ENCODE results near the gene SLC8A2. TPM values are rescaled to one million over a fixed set of nuclear protein-coding genes. Genes with fewer than 3 reads are reported as not detected.

The SLC8A2 gene
- total RNA-seq, 1 donor from 2014 or later, result 0.23 TPM

GRCh38 chr19:47511128-47511517, 39.4 kb upstream of the SLC8A2 start:
- Histone ChIP-seq H3K36me3 (peaks cover 7% of the 10 kb centered on the region), H3K9me3 (no peaks in the 10 kb centered on the region), H3K4me3 (peak overlapping the region; percentile 95), H3K4me1 (peaks cover 77% of the 10 kb centered on the region), H3K27me3 (no peaks in the 10 kb centered on the region), H3K27ac (peak overlapping the region; percentile 98)
- no peak for DNase-seq
- no peak for ATAC-seq
- TF ChIP-seq CTCF (IDR thresholded peaks at IDR 0.05), result no peak
- intact Hi-C loops (cut with DNase I), result no loop called here

GRCh38 chr19:47510516-47511127, 38.9 kb upstream of the SLC8A2 start:
- no peaks in the 10 kb centered on the region for H3K27me3 ChIP-seq
- TF ChIP-seq CTCF (IDR thresholded peaks at IDR 0.05), result no peak
- ATAC-seq, result no peak
- DNase-seq, result no peak
- H3K27ac ChIP-seq, result peak overlapping the region; percentile 98
- intact Hi-C loops (cut with DNase I), result no loop called here
- no peak overlapping the region for H3K4me3 ChIP-seq
- peaks cover 72% of the 10 kb centered on the region for H3K4me1 ChIP-seq
- H3K9me3 ChIP-seq, result no peaks in the 10 kb centered on the region
- peaks cover 12% of the 10 kb centered on the region for H3K36me3 ChIP-seq

- intact Hi-C loops (cut with DNase I), result no loop called here
- Histone ChIP-seq H3K36me3 (peaks cover 15% of the 10 kb centered on the region), H3K4me3 (no peak overlapping the region), H3K4me1 (peaks cover 72% of the 10 kb centered on the region), H3K27me3 (no peaks in the 10 kb centered on the region), H3K9me3 (no peaks in the 10 kb centered on the region), H3K27ac (peak overlapping the region; percentile 2)
- DNase-seq (no peak), ATAC-seq (no peak)
- TF ChIP-seq CTCF (IDR thresholded peaks at IDR 0.05), result no peak
These were observed 38.3 kb upstream of the SLC8A2 start for GRCh38 chr19:47509973-47510372.

GRCh38 chr19:47509170-47509847, 37.6 kb upstream of the SLC8A2 start:
- H3K36me3 ChIP-seq, result peaks cover 16% of the 10 kb centered on the region
- H3K4me3 ChIP-seq, result no peak overlapping the region
- peaks cover 72% of the 10 kb centered on the region for H3K4me1 ChIP-seq
- H3K27ac ChIP-seq, result peak overlapping the region; percentile 2
- intact Hi-C loops (cut with DNase I), result no loop called here
- no peaks in the 10 kb centered on the region for H3K9me3 ChIP-seq
- ATAC-seq (no peak), DNase-seq (no peak)
- no peak for TF ChIP-seq CTCF (IDR thresholded peaks at IDR 0.05)
- no peaks in the 10 kb centered on the region for H3K27me3 ChIP-seq

- H3K27ac ChIP-seq, result no peak overlapping the region
- intact Hi-C loops (cut with DNase I), result no loop called here
- DNase-seq (no peak), ATAC-seq (no peak)
- peaks cover 71% of the 10 kb centered on the region for H3K4me1 ChIP-seq
- TF ChIP-seq CTCF (IDR thresholded peaks at IDR 0.05), result no peak
- H3K9me3 ChIP-seq, result no peaks in the 10 kb centered on the region
- no peaks in the 10 kb centered on the region for H3K27me3 ChIP-seq
- H3K36me3 ChIP-seq, result peaks cover 22% of the 10 kb centered on the region
- H3K4me3 ChIP-seq, result no peak overlapping the region
These were observed 37.0 kb upstream of the SLC8A2 start for GRCh38 chr19:47508721-47509120.

Measured in upper lobe of right lung (tissue), 1 donor.